HepG2 (cell line): ENCODE measurements around the gene SCIN. TPM values are rescaled to one million over a fixed set of nuclear protein-coding genes. Genes with fewer than 3 reads are reported as not detected.

Experiments
- ADNP ChIP-seq: sonication (generic); formaldehyde crosslinking; IDR thresholded peaks from 2 replicates; pipeline ENCODE4 v1.4.0; 2020; ENCODE audit warnings: missing genetic modification reagents
- ARNT2 ChIP-seq: sonication (generic); formaldehyde crosslinking; IDR thresholded peaks from 2 replicates; pipeline ENCODE4 v1.8.0; 2022; ENCODE audit warnings: mild to moderate bottlenecking, low read depth, missing genetic modification reagents, moderate library complexity
- ATM ChIP-seq: fragments of 450-650 bp; IDR thresholded peaks from 2 replicates; pipeline ENCODE4 v1.7.1; 2017; ENCODE audit warnings: mild to moderate bottlenecking, borderline replicate concordance
- ELF1 ChIP-seq: sonication (generic); formaldehyde crosslinking; IDR thresholded peaks from 2 replicates; pipeline ENCODE4 v1.4.0; 2020; ENCODE audit warnings: missing genetic modification reagents
- FOXO1 ChIP-seq: sonication (generic); formaldehyde crosslinking; IDR thresholded peaks from 2 replicates; pipeline ENCODE4 v1.4.0; 2020; ENCODE audit warnings: missing genetic modification reagents
- GMEB1 ChIP-seq: sonication (generic); formaldehyde crosslinking; IDR thresholded peaks from 2 replicates; pipeline ENCODE4 v1.5.1; 2020; ENCODE audit warnings: missing genetic modification reagents, mild to moderate bottlenecking, borderline replicate concordance
- LBX2 ChIP-seq: sonication (generic); formaldehyde crosslinking; IDR thresholded peaks from 2 replicates; pipeline ENCODE4 v1.5.0; 2020; ENCODE audit warnings: missing genetic modification reagents, mild to moderate bottlenecking, borderline replicate concordance
- MED13 ChIP-seq: sonication (generic); formaldehyde crosslinking; IDR thresholded peaks from 2 replicates; pipeline ENCODE4 v1.5.0; 2020; ENCODE audit warnings: missing genetic modification reagents
- MYPOP ChIP-seq: sonication (generic); formaldehyde crosslinking; IDR thresholded peaks from 2 replicates; pipeline ENCODE4 v1.8.1; 2023; ENCODE audit warnings: mild to moderate bottlenecking, moderate library complexity, missing genetic modification reagents
- PRDM15 ChIP-seq: sonication (generic); formaldehyde crosslinking; IDR thresholded peaks from 2 replicates; pipeline ENCODE4 v1.4.0; 2020; ENCODE audit warnings: missing genetic modification reagents
- RBFOX2 ChIP-seq: fragments of 200-400 bp; formaldehyde crosslinking; IDR thresholded peaks from 2 replicates; pipeline ENCODE4 v1.6.1; 2017; ENCODE audit warnings: low read depth, mild to moderate bottlenecking, low read length
- RBM22 ChIP-seq: fragments of 200-400 bp; formaldehyde crosslinking; optimal IDR thresholded peaks from 2 replicates; pipeline ENCODE3; 2017; ENCODE audit warnings: mild to moderate bottlenecking, low read length, moderate library complexity
- RFX3 ChIP-seq: IDR thresholded peaks from 2 replicates; pipeline ENCODE4 v1.6.1; 2016; ENCODE audit warnings: missing biosample characterization, missing genetic modification reagents
- RNF2 ChIP-seq: fragments of 450-650 bp; conservative IDR thresholded peaks from 2 replicates; pipeline ENCODE4 v1.6.1; 2016; ENCODE audit warnings: low read depth
- ZBTB14 ChIP-seq: sonication (generic); formaldehyde crosslinking; IDR thresholded peaks from 2 replicates; pipeline ENCODE4 v1.4.0; 2020; ENCODE audit warnings: missing genetic modification reagents
- ZEB1 ChIP-seq: IDR thresholded peaks from 2 replicates; pipeline ENCODE4 v1.6.1; 2012; ENCODE audit warnings: mild to moderate bottlenecking, low read depth, inconsistent platforms; ENCODE audit not compliant: insufficient replicate concordance
- ZNF34 ChIP-seq: sonication (generic); formaldehyde crosslinking; IDR thresholded peaks from 2 replicates; pipeline ENCODE4 v1.4.0; 2020; ENCODE audit warnings: mild to moderate bottlenecking, missing genetic modification reagents, borderline replicate concordance
- ZNF770 ChIP-seq: sonication (generic); formaldehyde crosslinking; IDR thresholded peaks from 2 replicates; pipeline ENCODE4 v1.5.0; 2020; ENCODE audit warnings: mild to moderate bottlenecking, missing genetic modification reagents
- ZSCAN20 ChIP-seq: sonication (generic); formaldehyde crosslinking; IDR thresholded peaks from 2 replicates; pipeline ENCODE4 v1.4.0; 2020; ENCODE audit warnings: missing genetic modification reagents, mild to moderate bottlenecking, borderline replicate concordance
- polyA plus RNA-seq, 8 experiments: library from polyadenylated mRNA; depleted of rRNA in 3 of 8; stranded (reverse) in 7 of 8; unstranded in 1 of 8; fragments of >200 nt; fragmentation: Illumina TruSeq in 4 of 8; extraction: Trizol in 4 of 8; gene quantifications; 2 replicates each; pipeline versions ENCODE4 v1.2.1 to v1.2.3, GENCODE V29; 2011 to 2016; ENCODE audit warnings: low read depth in 4 of 8, missing spikeins in 1 of 8, mixed read lengths in 1 of 8; ENCODE audit not compliant: insufficient read depth in 1 of 8
- total RNA-seq, 5 experiments: library from RNA; depleted of rRNA; stranded (reverse); fragments of >200 nt; fragmentation: Illumina TruSeq; extraction: Trizol; gene quantifications; 2 replicates each; pipeline ENCODE4 v1.2.3, GENCODE V29; 2016; ENCODE audit warnings: low read depth in 1 of 5

The SCIN gene
- total and polyA plus RNA-seq, 2 of the 13 experiments (the other 11 are each of a cell fraction or from before 2014, with no cell fraction given), result not detected

DNA sequence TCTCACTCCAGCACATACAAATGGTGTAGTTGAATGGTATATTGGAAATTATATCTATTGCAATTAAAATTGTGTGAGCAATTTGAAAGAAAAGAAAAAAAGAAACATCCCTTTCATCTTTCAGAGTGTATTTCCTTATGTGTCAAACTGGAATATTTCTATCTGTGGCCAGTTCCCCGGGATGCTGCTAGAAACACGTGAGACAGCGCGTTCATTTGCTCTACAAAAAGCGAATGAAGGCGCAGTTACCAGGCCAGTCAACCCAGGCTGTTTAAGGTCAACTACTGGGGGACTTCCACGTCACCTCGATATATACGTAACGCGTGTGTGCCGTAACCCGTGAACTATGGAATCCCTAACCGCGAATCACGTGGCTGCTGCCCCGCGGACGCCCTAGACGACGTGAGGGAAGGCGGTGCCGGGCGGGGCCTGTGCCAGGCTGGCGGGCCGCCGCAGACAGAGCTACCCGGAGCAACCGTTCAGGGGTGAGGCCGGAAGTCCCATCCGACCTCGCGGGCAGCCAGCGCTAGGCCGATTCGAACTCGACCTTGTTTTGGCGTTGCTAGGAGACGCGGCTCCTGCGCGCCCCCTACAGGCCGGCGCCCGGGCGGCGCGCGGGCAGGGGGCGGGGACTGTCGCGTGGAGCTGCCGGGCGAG is 115.8 kb downstream of the SCIN start (continued):
- TF ChIP-seq ZNF770 (CRISPR knock-in tag), result 0 out of 2 replicates have a peak, but pooled peaks have one; percentile 3
- no peak for TF ChIP-seq ZEB1
- 0 out of 2 replicates have a peak, but pooled peaks have one; percentile 18 for TF ChIP-seq MED13 (CRISPR knock-in tag)
- no peak for TF ChIP-seq LBX2 (CRISPR knock-in tag)
- no peak for TF ChIP-seq RBFOX2
- TF ChIP-seq ATM, result no peak
- TF ChIP-seq RBM22, result peak; percentile 54
- peak; percentile 75; the same call in 1 of the 2 replicates for TF ChIP-seq ARNT2 (CRISPR knock-in tag)
- peak; percentile 49; the same call in 1 of the 2 replicates for TF ChIP-seq ZBTB14 (CRISPR knock-in tag)
- peak; percentile 1; the same call in 1 of the 2 replicates for TF ChIP-seq ZSCAN20
- TF ChIP-seq GMEB1 (CRISPR knock-in tag), result no peak
- peak; percentile 91 for TF ChIP-seq RFX3 (CRISPR knock-in tag)
- no peak for TF ChIP-seq MYPOP (CRISPR knock-in tag)
- peak; percentile 89 for TF ChIP-seq ADNP (CRISPR knock-in tag)
- 0 out of 2 replicates have a peak, but pooled peaks have one; percentile 60 for TF ChIP-seq RNF2
- TF ChIP-seq PRDM15 (CRISPR knock-in tag), result peak; percentile 25; the same call in 1 of the 2 replicates
- no peak for TF ChIP-seq ZNF34
- peak; percentile 38; the same call in 1 of the 2 replicates for TF ChIP-seq FOXO1 (CRISPR knock-in tag)
- peak; percentile 82 for TF ChIP-seq ELF1
